OCI-LY7 (cell line): Measurements from ENCODE around the gene OOEP. TPM values are rescaled to one million over a fixed set of nuclear protein-coding genes. Genes with fewer than 3 reads are reported as not detected.

Source experiments
- BruUV-seq: library from RNA; stranded (reverse); fragments of 400-500 nt; replicated peaks from 2 replicates; lab custom pipeline; 2021; lab: Mats Ljungman, UMichigan
- CTCF ChIA-PET: fragments of 300-600 bp; sonication (Branson Sonifier 250); formaldehyde crosslinking; loops from one replicate; lab custom pipeline; 2022; ENCODE audit warnings: antibody characterized with exemption; ENCODE audit not compliant: unreplicated experiment; lab: Charles Lee
- POLR2A ChIA-PET: fragments of 300-600 bp; sonication (Branson Sonifier 250); formaldehyde crosslinking; loops from one replicate; lab custom pipeline; 2022; ENCODE audit warnings: antibody characterized with exemption; lab: Charles Lee
- DNase-seq: peaks from one replicate; pipeline ENCODE4 v3.0.0-alpha.2; 2015; ENCODE audit warnings: low spot score
- H2AFZ ChIP-seq: fragments of 200-600 bp; sonication (generic), shearing (Covaris generic); 2 replicates; pipeline ENCODE4 v1.6.1; 2014; ENCODE audit warnings: mild to moderate bottlenecking, antibody characterized with exemption, low read length, moderate library complexity
- H3K27ac ChIP-seq: fragments of 200-600 bp; sonication (generic); 2 replicates; pipeline ENCODE4 v1.5.1; 2014; ENCODE audit warnings: mixed run types, low read depth, mild to moderate bottlenecking, moderate library complexity, low read length, inconsistent platforms; ENCODE audit not compliant: poor library complexity, severe bottlenecking
- H3K36me3 ChIP-seq: fragments of 200-600 bp; sonication (generic); 2 replicates; pipeline ENCODE4 v1.6.1; 2014; ENCODE audit warnings: mild to moderate bottlenecking, antibody characterized with exemption, low read length, moderate library complexity, mixed read lengths; ENCODE audit not compliant: insufficient read depth
- H3K4me1 ChIP-seq: fragments of 200-600 bp; sonication (generic); 2 replicates; pipeline ENCODE4 v1.5.1; 2014; ENCODE audit warnings: mild to moderate bottlenecking, low read length; ENCODE audit not compliant: insufficient read depth, poor library complexity, severe bottlenecking
- H3K4me2 ChIP-seq: fragments of 200-600 bp; sonication (generic); 2 replicates; pipeline ENCODE4 v1.6.1; 2014; ENCODE audit warnings: mild to moderate bottlenecking, low read length
- H3K4me3 ChIP-seq: fragments of 200-600 bp; sonication (generic); 2 replicates; pipeline ENCODE4 v1.5.1; 2014; ENCODE audit warnings: mild to moderate bottlenecking, low read depth, low read length; ENCODE audit not compliant: poor library complexity, severe bottlenecking
- H3K79me2 ChIP-seq: fragments of 200-600 bp; sonication (generic); 2 replicates; pipeline ENCODE4 v1.6.1; 2016; ENCODE audit warnings: low read depth, mild to moderate bottlenecking, low read length, moderate library complexity, mixed read lengths; ENCODE audit not compliant: insufficient read depth
- H3K9me2 ChIP-seq: fragments of 200-600 bp; sonication (generic); 2 replicates; pipeline ENCODE4 v1.6.1; 2016; ENCODE audit warnings: mild to moderate bottlenecking, low read length, mixed read lengths; ENCODE audit not compliant: insufficient read depth
- H3K9me3 ChIP-seq: fragments of 200-600 bp; sonication (generic); 2 replicates; pipeline ENCODE4 v1.6.1; 2014; ENCODE audit warnings: mild to moderate bottlenecking, mixed run types, low read length, mixed read lengths
- H4K20me1 ChIP-seq: fragments of 200-600 bp; sonication (generic); 2 replicates; pipeline ENCODE4 v1.6.1; 2014; ENCODE audit warnings: mild to moderate bottlenecking, antibody characterized with exemption, low read length, moderate library complexity, mixed read lengths; ENCODE audit not compliant: insufficient read depth
- CTCF ChIP-seq: fragments of 200-600 bp; sonication (generic); conservative IDR thresholded peaks from 2 replicates; pipeline ENCODE4 v1.5.1; 2014; ENCODE audit warnings: mild to moderate bottlenecking, antibody characterized with exemption, low read length, moderate library complexity, mixed read lengths
- EZH2phosphoT487 ChIP-seq: fragments of 200-600 bp; sonication (generic); IDR thresholded peaks from 2 replicates; pipeline ENCODE4 v1.6.1; 2018; ENCODE audit warnings: low read depth, borderline replicate concordance, mild to moderate bottlenecking, mixed run types, antibody characterized with exemption, low read length, moderate library complexity, mixed read lengths
- intact Hi-C: fragments of 100-400 bp; cut with micrococcal nuclease; formaldehyde crosslinking; loops from one replicate; pipeline ENCODE4 v1.10.0; 2022; ENCODE audit not compliant: unreplicated experiment
- total RNA-seq, 2 experiments: library from RNA; depleted of rRNA in 1 of 2; stranded (reverse); fragments of >200 nt in 1 of 2; shearing (Covaris generic) in 1 of 2; gene quantifications; 2 replicates each; pipeline ENCODE4 v1.2.3, GENCODE V29; 2014 to 2022

Gene OOEP
- total RNA-seq, 2 experiments from 2014 or later: not detected

- Histone ChIP-seq H3K27ac (no peak overlapping the region), H3K79me2 (no peaks in the 10 kb centered on the region), H2AFZ (0 out of 2 replicates have a peak overlapping the region, but pooled peaks have one; percentile 18), H3K9me3 (no peaks in the 10 kb centered on the region), H3K4me1 (peaks cover 5% of the 10 kb centered on the region), H4K20me1 (no peaks in the 10 kb centered on the region), H3K9me2 (no peaks in the 10 kb centered on the region), H3K4me2 (no peak overlapping the region), H3K36me3 (no peaks in the 10 kb centered on the region), H3K4me3 (no peak overlapping the region)
- intact Hi-C loops: loop anchor here (5.0 kb wide), 2 partner anchors 707 to 807 kb away; partner anchors contain the start of gene KCNQ5
- DNase-seq: no peak
- TF ChIP-seq CTCF: no peak
- ChIA-PET POLR2A (interaction anchor here (0.5 to 1.7 kb wide), 3 partner anchors 10 to 918 kb away, joined by 3 to 5 read pairs (median 5); no protein-coding TSS in a partner anchor), CTCF (no interaction called here)
- no TSS peak for BruUV-seq
Observed at GRCh38 chr6:73329201-73329600, 40.5 kb downstream of the OOEP start.

DNA sequence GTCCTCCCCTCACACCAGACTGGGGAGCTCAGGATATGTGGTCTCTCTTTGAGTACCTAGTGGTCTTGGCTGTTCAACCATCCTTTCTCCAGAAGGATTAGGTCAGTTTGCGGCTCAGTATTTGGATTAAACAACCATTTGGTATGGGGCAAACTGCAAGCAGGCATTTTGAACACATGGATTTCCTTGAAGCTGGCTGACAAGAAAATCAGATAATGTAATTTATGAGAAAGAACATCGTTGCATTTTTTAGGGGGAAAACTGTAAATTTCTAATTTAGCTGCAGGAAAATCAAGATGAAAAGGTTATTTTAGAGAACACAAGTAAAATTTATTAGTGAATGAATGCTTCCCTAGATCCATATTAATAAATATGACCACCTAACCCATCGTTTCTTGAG lies 40.9 kb downstream of the OOEP start:
- DNase-seq: no peak
- no peak overlapping the region for H3K4me2 ChIP-seq
- BruUV-seq: no TSS peak
- ChIA-PET POLR2A (interaction anchor here (0.5 to 1.7 kb wide), 4 partner anchors 10 to 918 kb away, joined by 3 to 5 read pairs (median 4); no protein-coding TSS in a partner anchor), CTCF (interaction anchor here (2.7 kb wide), 1 partner anchor 23 kb away, joined by 7 read pairs; no protein-coding TSS in a partner anchor)
- no peak overlapping the region for H3K27ac ChIP-seq
- H3K9me2 ChIP-seq: no peaks in the 10 kb centered on the region
- H3K4me3 ChIP-seq: no peak overlapping the region
- H3K4me1 ChIP-seq: peaks cover 5% of the 10 kb centered on the region
- H3K36me3 ChIP-seq: no peaks in the 10 kb centered on the region
- no peaks in the 10 kb centered on the region for H4K20me1 ChIP-seq
- TF ChIP-seq CTCF (no peak), EZH2phosphoT487 (no peak)
- H3K9me3 ChIP-seq: no peaks in the 10 kb centered on the region
- intact Hi-C loops: loop anchor here (5.0 kb wide), 2 partner anchors 706 to 806 kb away; partner anchors contain the start of gene KCNQ5
- 0 out of 2 replicates have a peak overlapping the region, but pooled peaks have one; percentile 18 for H2AFZ ChIP-seq
- no peaks in the 10 kb centered on the region for H3K79me2 ChIP-seq

DNA sequence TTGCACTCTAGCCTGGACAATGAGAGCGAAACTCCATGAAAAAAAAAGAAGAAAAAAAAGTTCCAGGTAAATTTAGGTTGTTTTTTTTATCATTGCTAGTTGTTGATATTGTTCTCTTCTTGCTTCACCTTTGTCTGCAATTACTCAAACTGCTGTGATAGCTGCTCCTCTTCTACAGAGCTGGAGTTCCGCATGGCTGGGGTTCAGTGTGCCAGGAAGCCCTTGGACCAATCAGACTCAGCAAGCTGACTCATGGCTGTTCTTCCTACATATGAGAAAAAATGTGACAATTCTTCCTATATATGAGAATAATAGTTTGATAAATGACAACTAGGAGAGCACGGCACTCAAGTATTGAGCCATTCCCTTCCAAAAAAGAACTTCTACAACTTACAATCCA lies 44.0 kb downstream of the OOEP start:
- H2AFZ ChIP-seq: peak overlapping the region; percentile 83
- no peaks in the 10 kb centered on the region for H3K9me3 ChIP-seq
- H4K20me1 ChIP-seq: no peaks in the 10 kb centered on the region
- H3K4me3 ChIP-seq: no peak overlapping the region
- POLR2A ChIA-PET: interaction anchor here (0.7 kb wide), 1 partner anchor 10 kb away, joined by 3 read pairs; no protein-coding TSS in a partner anchor
- DNase-seq: peak; percentile 22
- H3K4me2 ChIP-seq: no peak overlapping the region
- no TSS peak for BruUV-seq
- no peak overlapping the region for H3K27ac ChIP-seq
- CTCF ChIA-PET: no interaction called here
- H3K4me1 ChIP-seq: peaks cover 5% of the 10 kb centered on the region
- no peak for TF ChIP-seq CTCF
- no peak for TF ChIP-seq EZH2phosphoT487
- H3K36me3 ChIP-seq: no peaks in the 10 kb centered on the region
- no peaks in the 10 kb centered on the region for H3K79me2 ChIP-seq
- intact Hi-C loops: loop anchor here (1.0 to 5.0 kb wide), 6 partner anchors 40 to 913 kb away; partner anchors contain the start of gene KCNQ5
- H3K9me2 ChIP-seq: no peaks in the 10 kb centered on the region
